Fibroblast of lung (primary cell): ENCODE results near the gene PPP3R2.

Experiments used
- CTCF ChIP-seq, 2 donors: IDR thresholded peaks in 1 of 2; conservative IDR thresholded peaks in 1 of 2; 1 replicate in 1 of 2; 2 replicates in 1 of 2; pipeline ENCODE4 v1.5.1; 2011 to 2012; ENCODE audit warnings: low read length in 2 of 2, control low read depth in 1 of 2, inconsistent platforms in 1 of 2, low read depth in 1 of 2, mild to moderate bottlenecking in 1 of 2
- EZH2 ChIP-seq: IDR thresholded peaks from 2 replicates; pipeline ENCODE4 v1.5.1; 2012; ENCODE audit warnings: low read length, control low read depth, mild to moderate bottlenecking; ENCODE audit errors: missing control alignments

GRCh38 chr9:101594796-101595195 lies at the start of gene PPP3R2:
- TF ChIP-seq CTCF (conservative IDR thresholded peaks at IDR 0.05 in 1 of 2, IDR thresholded peaks at IDR 0.05 in 1 of 2; ENCODE audit: low read depth in 1 of 2, low read length in 2 of 2) (no peak), EZH2 (no peak)
